HG03520 (cell line): ENCODE results near the gene ERN1.
"Not testable (repeated sequence)": the region's sequence is repeated elsewhere in the genome, so short reads cannot be mapped to it uniquely, and the experiment has no call there.

Experiments
- ATAC-seq: cut with Tn5 transposase; IDR thresholded peaks from one replicate; pipeline ENCODE4 v1.9.1; 2021; ENCODE audit warnings: mild to moderate bottlenecking, moderate library complexity; ENCODE audit not compliant: unreplicated experiment

Gene ERN1

GRCh38 chr17:64129765-64130558, at the start of gene ERN1:
Gene ERN1 (minus strand): TSS chr17:64130144. CDS start chr17:64130029, 115 bp downstream.
- ATAC-seq = peak; percentile 73

GRCh38 chr17:64179024-64179423, 49.1 kb upstream of the ERN1 start:
- ATAC-seq = not testable (repeated sequence)

GRCh38 chr17:64178011-64178825, 48.3 kb upstream of the ERN1 start:
- ATAC-seq = no peak

- ATAC-seq = no peak
These were observed 47.5 kb upstream of the ERN1 start for GRCh38 chr17:64177311-64178010.

GRCh38 chr17:64176556-64176955, 46.6 kb upstream of the ERN1 start:
- no peak for ATAC-seq

GRCh38 chr17:64174686-64175456, 44.9 kb upstream of the ERN1 start:
- no peak for ATAC-seq

- no peak for ATAC-seq
These were observed 43.7 kb upstream of the ERN1 start for GRCh38 chr17:64173646-64174045.

- ATAC-seq = no peak
These were observed 42.6 kb upstream of the ERN1 start for GRCh38 chr17:64172510-64172909.

GRCh38 chr17:64171041-64171440, 41.1 kb upstream of the ERN1 start:
- no peak for ATAC-seq

- no peak for ATAC-seq
These were observed 40.3 kb upstream of the ERN1 start for GRCh38 chr17:64170286-64170685.

- ATAC-seq = not testable (repeated sequence)
These were observed 37.7 kb upstream of the ERN1 start for GRCh38 chr17:64167666-64168065.

GRCh38 chr17:64166876-64167275, 36.9 kb upstream of the ERN1 start:
- ATAC-seq = no peak

GRCh38 chr17:64165347-64165746, 35.4 kb upstream of the ERN1 start:
- ATAC-seq = no peak

- no peak for ATAC-seq
These were observed 34.8 kb upstream of the ERN1 start for GRCh38 chr17:64164596-64165285.

GRCh38 chr17:64163468-64163867, 33.5 kb upstream of the ERN1 start:
- ATAC-seq = no peak

- ATAC-seq = no peak
These were observed 32.6 kb upstream of the ERN1 start for GRCh38 chr17:64162554-64162953.

- no peak for ATAC-seq
These were observed 31.6 kb upstream of the ERN1 start for GRCh38 chr17:64161380-64162176.

GRCh38 chr17:64160378-64160777, 30.4 kb upstream of the ERN1 start:
- no peak for ATAC-seq
